ENCODE measurements around the gene CCDC61.

DNA sequence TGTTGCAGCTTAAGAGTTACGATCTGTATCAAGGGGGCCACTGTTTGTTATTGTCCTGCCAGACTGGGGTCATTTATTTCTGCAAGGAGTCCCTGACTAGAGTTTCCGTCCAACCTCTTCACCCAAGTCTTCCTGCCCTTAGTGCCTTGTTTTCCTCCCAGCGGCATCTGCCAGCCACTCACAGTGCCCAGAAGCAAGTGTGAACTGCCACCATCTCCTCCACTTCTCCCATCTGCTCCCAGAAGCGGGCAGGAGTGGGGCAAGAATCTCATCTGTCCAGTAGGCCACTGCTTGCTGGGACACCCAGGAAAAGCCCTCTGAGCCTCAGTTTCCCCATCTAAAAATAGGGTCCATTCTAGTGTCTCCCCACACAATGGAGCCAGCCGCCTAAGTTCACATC lies 25.6 kb upstream of the CCDC61 start:
- TF ChIP-seq YY1 (IDR thresholded peaks at IDR 0.05; ENCODE audit: low read depth, low read length), result no peak
- no peak for TF ChIP-seq JUN (IDR thresholded peaks at IDR 0.05; ENCODE audit: low read depth, low read length)
- TF ChIP-seq, protein P1, sequence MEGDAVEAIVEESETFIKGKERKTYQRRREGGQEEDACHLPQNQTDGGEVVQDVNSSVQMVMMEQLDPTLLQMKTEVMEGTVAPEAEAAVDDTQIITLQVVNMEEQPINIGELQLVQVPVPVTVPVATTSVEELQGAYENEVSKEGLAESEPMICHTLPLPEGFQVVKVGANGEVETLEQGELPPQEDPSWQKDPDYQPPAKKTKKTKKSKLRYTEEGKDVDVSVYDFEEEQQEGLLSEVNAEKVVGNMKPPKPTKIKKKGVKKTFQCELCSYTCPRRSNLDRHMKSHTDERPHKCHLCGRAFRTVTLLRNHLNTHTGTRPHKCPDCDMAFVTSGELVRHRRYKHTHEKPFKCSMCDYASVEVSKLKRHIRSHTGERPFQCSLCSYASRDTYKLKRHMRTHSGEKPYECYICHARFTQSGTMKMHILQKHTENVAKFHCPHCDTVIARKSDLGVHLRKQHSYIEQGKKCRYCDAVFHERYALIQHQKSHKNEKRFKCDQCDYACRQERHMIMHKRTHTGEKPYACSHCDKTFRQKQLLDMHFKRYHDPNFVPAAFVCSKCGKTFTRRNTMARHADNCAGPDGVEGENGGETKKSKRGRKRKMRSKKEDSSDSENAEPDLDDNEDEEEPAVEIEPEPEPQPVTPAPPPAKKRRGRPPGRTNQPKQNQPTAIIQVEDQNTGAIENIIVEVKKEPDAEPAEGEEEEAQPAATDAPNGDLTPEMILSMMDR (IDR thresholded peaks at IDR 0.05; ENCODE audit: control extremely low read depth in 1 of 3, insufficient read depth in 1 of 3, low read depth in 1 of 3, low read length in 3 of 3), result no peak
- TF ChIP-seq CREB1 (IDR thresholded peaks at IDR 0.05), result no peak

Data from H1 (cell line).